Panc1 (cell line): ENCODE results near the gene TIRAP. TPM values are rescaled to one million over a fixed set of nuclear protein-coding genes. Genes with fewer than 3 reads are reported as not detected.

ENCODE experiments used
- ATAC-seq: fragments of 200-7000 bp; cut with Tn5 transposase; 2 replicates; pipeline ENCODE4 v1.9.1; 2020; ENCODE audit warnings: mild to moderate bottlenecking, moderate library complexity
- BruUV-seq: library from RNA; stranded (reverse); fragments of 400-500 nt; replicated peaks from 2 replicates; lab custom pipeline; 2021; lab: Mats Ljungman, UMichigan
- CTCF ChIA-PET: fragments of 300-600 bp; sonication (Branson Sonifier 250); formaldehyde crosslinking; loops from one replicate; lab custom pipeline; 2022; ENCODE audit warnings: antibody characterized with exemption; lab: Charles Lee
- POLR2A ChIA-PET: fragments of 300-600 bp; sonication (Branson Sonifier 250); formaldehyde crosslinking; loops from one replicate; lab custom pipeline; 2022; ENCODE audit warnings: antibody characterized with exemption; lab: Charles Lee
- DNase-seq: peaks from one replicate; pipeline ENCODE4 v3.0.0-alpha.2; 2010; ENCODE audit warnings: low read depth, low spot score
- H3K27ac ChIP-seq: 2 replicates; pipeline ENCODE4 v1.5.1; 2011; ENCODE audit warnings: mild to moderate bottlenecking, low read length, inconsistent platforms
- H3K27me3 ChIP-seq: fragments of 200-500 bp; sonication (Bioruptor generic); 2 replicates; pipeline ENCODE4 v1.6.0; 2014; ENCODE audit warnings: low read length, inconsistent platforms; ENCODE audit not compliant: control insufficient read depth, insufficient read depth
- H3K36me3 ChIP-seq: fragments of 200-500 bp; sonication (Bioruptor generic); 2 replicates; pipeline ENCODE4 v1.5.1; 2014; ENCODE audit warnings: inconsistent platforms, mild to moderate bottlenecking, low read length, moderate library complexity; ENCODE audit not compliant: control insufficient read depth, insufficient read depth
- H3K4me1 ChIP-seq: 2 replicates; pipeline ENCODE4 v1.5.1; 2011; ENCODE audit warnings: inconsistent platforms, mild to moderate bottlenecking, low read length, moderate library complexity; ENCODE audit not compliant: control insufficient read depth, insufficient read depth
- H3K4me3 ChIP-seq, 2 experiments: 2 replicates each; pipeline ENCODE4 v1.5.1; 2011 to 2012; ENCODE audit warnings: low read depth in 2 of 2, low read length in 2 of 2, mild to moderate bottlenecking in 2 of 2, inconsistent platforms in 1 of 2, moderate library complexity in 1 of 2
- H3K9me3 ChIP-seq: fragments of 200-500 bp; sonication (Bioruptor generic); 2 replicates; pipeline ENCODE4 v1.5.1; 2014; ENCODE audit warnings: low read depth, mild to moderate bottlenecking, inconsistent platforms, low read length, moderate library complexity; ENCODE audit not compliant: control insufficient read depth, insufficient read depth
- CTCF ChIP-seq: fragments of 450-650 bp; IDR thresholded peaks from 2 replicates; pipeline ENCODE4 v1.5.1; 2017; ENCODE audit warnings: mild to moderate bottlenecking
- POLR2AphosphoS5 ChIP-seq: IDR thresholded peaks from 2 replicates; pipeline ENCODE4 v1.6.1; 2012; ENCODE audit warnings: mild to moderate bottlenecking, low read depth, low read length, moderate library complexity
- REST ChIP-seq, 2 experiments: IDR thresholded peaks; 2 replicates each; pipeline ENCODE4 v1.6.1; 2011 to 2012; ENCODE audit warnings: low read depth in 2 of 2, control low read depth in 1 of 2, low read length in 1 of 2, mild to moderate bottlenecking in 1 of 2, moderate library complexity in 1 of 2; ENCODE audit not compliant: insufficient read depth in 1 of 2
- SIN3A ChIP-seq: IDR thresholded peaks from 2 replicates; pipeline ENCODE4 v1.6.1; 2012; ENCODE audit warnings: low read depth, mild to moderate bottlenecking, low read length, moderate library complexity, borderline replicate concordance; ENCODE audit not compliant: insufficient read depth
- TCF7L2 ChIP-seq: IDR thresholded peaks from 2 replicates; pipeline ENCODE4 v1.6.1; 2011; ENCODE audit warnings: mild to moderate bottlenecking, low read depth, low read length, inconsistent platforms
- in situ Hi-C: cut with HindIII; loops from 2 replicates; pipeline ENCODE4 v1.10.0; 2016; ENCODE audit warnings: low sequenced_read_pairs, low pct_unique_long_range_greater_than_20kb
- intact Hi-C: fragments of 100-400 bp; cut with micrococcal nuclease; formaldehyde crosslinking; loops from one replicate; pipeline ENCODE4 v1.10.0; 2022; ENCODE audit not compliant: unreplicated experiment
- total RNA-seq: library from RNA; stranded (reverse); gene quantifications from one replicate; pipeline ENCODE4 v1.2.1, GENCODE V29; 2021; ENCODE audit not compliant: unreplicated experiment

The TIRAP gene
- total RNA-seq, 1 experiment from 2014 or later: 19.3 TPM

DNA sequence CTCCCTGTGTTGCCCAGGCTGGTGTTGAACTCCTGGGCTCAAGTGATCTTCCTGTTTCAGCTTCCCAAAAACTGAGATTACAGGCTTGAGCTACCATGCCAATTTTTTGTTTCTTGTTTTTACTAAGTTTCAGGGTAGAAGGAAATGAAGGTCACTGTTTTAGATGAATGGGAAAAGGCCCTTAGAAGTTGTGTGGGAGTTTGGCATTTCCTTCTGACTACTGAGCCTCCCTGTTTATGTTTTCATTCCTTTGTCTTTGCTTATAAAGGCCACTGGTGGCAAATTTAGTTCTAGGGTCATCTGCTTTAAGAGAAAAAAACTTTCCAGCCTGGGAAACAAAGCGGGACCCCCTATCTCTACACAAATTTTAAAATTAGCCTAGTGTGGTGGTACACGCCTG lies 36.3 kb upstream of the TIRAP start:
- no peaks in the 10 kb centered on the region for H3K27me3 ChIP-seq
- no peak overlapping the region for H3K4me3 ChIP-seq
- intact Hi-C loops (no loop called here), in situ Hi-C loops (no loop called here)
- no peaks in the 10 kb centered on the region for H3K9me3 ChIP-seq
- peaks cover 7% of the 10 kb centered on the region; the same call in 1 of the 2 replicates for H3K36me3 ChIP-seq
- CTCF ChIA-PET: no interaction called here
- no peak overlapping the region for H3K27ac ChIP-seq
- ATAC-seq (no peak), DNase-seq (no peak)
- POLR2A ChIA-PET: no interaction called here
- TF ChIP-seq CTCF: no peak
- TF ChIP-seq REST (IDR thresholded peaks at IDR 0.05; ENCODE audit: insufficient read depth in 1 of 2, low read depth in 2 of 2, low read length in 1 of 2): no peak
- no TSS peak for BruUV-seq
- H3K4me1 ChIP-seq: no peaks in the 10 kb centered on the region

GRCh38 chr11:126253265-126253664 lies 29.6 kb upstream of the TIRAP start:
- Histone ChIP-seq H3K9me3 (no peaks in the 10 kb centered on the region), H3K36me3 (peaks cover 3% of the 10 kb centered on the region)
- in situ Hi-C loops: no loop called here

More at GRCh38 chr11:126253265-126253664, 29.6 kb upstream of the TIRAP start:
- Histone ChIP-seq H3K27me3 (no peaks in the 10 kb centered on the region), H3K27ac (no peak overlapping the region), H3K4me3 (no peak overlapping the region), H3K4me1 (no peaks in the 10 kb centered on the region)
- no peak for DNase-seq
- BruUV-seq: no TSS peak
- ChIA-PET POLR2A (no interaction called here), CTCF (no interaction called here)
- TF ChIP-seq REST (IDR thresholded peaks at IDR 0.05; ENCODE audit: insufficient read depth in 1 of 2, low read depth in 2 of 2, low read length in 1 of 2) (no peak), SIN3A (no peak), POLR2AphosphoS5 (no peak), TCF7L2 (no peak), CTCF (no peak)
- intact Hi-C loops: no loop called here
- ATAC-seq: no peak
